SK-N-SH (cell line): Measurements from ENCODE around the gene EPDR1. TPM values are rescaled to one million over a fixed set of nuclear protein-coding genes. Genes with fewer than 3 reads are reported as not detected.

Experiments used
- CTCF ChIA-PET: fragments of 300-600, 350-600 bp; formaldehyde crosslinking; extraction: SDS; loops from one replicate; lab custom pipeline; 2021; lab: Yijun Ruan, JAX
- POLR2A ChIA-PET: fragments of 350-600 bp; sonication (Branson Sonifier 250); formaldehyde crosslinking; extraction: SDS; loops from one replicate; lab custom pipeline; 2020; ENCODE audit warnings: antibody characterized with exemption, inconsistent platforms; lab: Yijun Ruan, JAX
- DNase-seq: peaks from one replicate; pipeline ENCODE4 v3.0.0; 2012
- H2AFZ ChIP-seq: fragments of 200-600 bp; sonication (generic); 2 replicates; pipeline ENCODE4 v1.8.1; 2016; ENCODE audit warnings: antibody characterized with exemption, mild to moderate bottlenecking, low read depth
- H3F3A ChIP-seq: fragments of 200-600 bp; sonication (generic); replicated peaks from 2 replicates; pipeline ENCODE3; 2016; ENCODE audit warnings: antibody characterized with exemption, mild to moderate bottlenecking; ENCODE audit not compliant: insufficient read depth
- H3K27ac ChIP-seq, 2 experiments: fragments of 200-500 bp in 1 of 2; fragments of 200-600 bp in 1 of 2; sonication (Bioruptor generic) in 1 of 2; sonication (generic), shearing (Covaris generic) in 1 of 2; 2 replicates each; pipeline versions ENCODE4 v1.5.1 to v1.6.1; 2014 to 2016; ENCODE audit warnings: low read depth in 2 of 2, inconsistent platforms in 1 of 2, low read length in 1 of 2, mild to moderate bottlenecking in 1 of 2, mixed read lengths in 1 of 2
- H3K27me3 ChIP-seq: fragments of 200-600 bp; sonication (generic), shearing (Covaris generic); 2 replicates; pipeline ENCODE4 v1.6.1; 2016; ENCODE audit warnings: mixed run types; ENCODE audit not compliant: insufficient read depth
- H3K36me3 ChIP-seq, 2 experiments: fragments of 200-500 bp in 1 of 2; fragments of 200-600 bp in 1 of 2; sonication (Bioruptor generic) in 1 of 2; sonication (generic) in 1 of 2; replicated peaks in 1 of 2; 2 replicates each; pipeline versions ENCODE3 to v1.5.1; 2014 to 2016; ENCODE audit warnings: low read length in 1 of 2, mild to moderate bottlenecking in 1 of 2; ENCODE audit not compliant: insufficient read depth in 2 of 2, control insufficient read depth in 1 of 2
- H3K4me1 ChIP-seq, 2 experiments: fragments of 200-500 bp in 1 of 2; fragments of 200-600 bp in 1 of 2; sonication (Bioruptor generic) in 1 of 2; sonication (generic), shearing (Covaris generic) in 1 of 2; 2 replicates each; pipeline versions ENCODE4 v1.5.1 to v1.6.1; 2014 to 2016; ENCODE audit warnings: low read depth in 1 of 2, low read length in 1 of 2, mixed run types in 1 of 2; ENCODE audit not compliant: insufficient read depth in 2 of 2, control insufficient read depth in 1 of 2
- H3K4me2 ChIP-seq: fragments of 200-600 bp; sonication (generic), shearing (Covaris generic); 2 replicates; pipeline ENCODE4 v1.6.1; 2017; ENCODE audit warnings: mixed run types
- H3K4me3 ChIP-seq, 2 experiments: fragments of 200-500 bp in 1 of 2; fragments of 200-600 bp in 1 of 2; sonication (Bioruptor generic) in 1 of 2; sonication (generic), shearing (Covaris generic) in 1 of 2; 2 replicates each; pipeline versions ENCODE4 v1.5.1 to v1.8.1; 2014 to 2016; ENCODE audit warnings: low read depth in 2 of 2, inconsistent platforms in 1 of 2, low read length in 1 of 2, mild to moderate bottlenecking in 1 of 2, mixed read lengths in 1 of 2, moderate library complexity in 1 of 2
- H3K79me2 ChIP-seq: fragments of 200-600 bp; sonication (generic); 2 replicates; pipeline ENCODE4 v1.8.1; 2017; ENCODE audit warnings: mild to moderate bottlenecking; ENCODE audit not compliant: insufficient read depth
- H3K9ac ChIP-seq: fragments of 200-600 bp; sonication (generic); 2 replicates; pipeline ENCODE4 v1.6.1; 2017; ENCODE audit warnings: mixed run types
- H3K9me2 ChIP-seq: fragments of 200-600 bp; sonication (generic); 2 replicates; pipeline ENCODE4 v1.6.1; 2017; ENCODE audit warnings: mixed run types
- H3K9me3 ChIP-seq: fragments of 200-600 bp; sonication (generic); 2 replicates; pipeline ENCODE4 v1.6.1; 2017; ENCODE audit warnings: mixed run types, mild to moderate bottlenecking, moderate library complexity
- H4K20me1 ChIP-seq: fragments of 200-600 bp; sonication (generic); 2 replicates; pipeline ENCODE4 v1.6.1; 2017; ENCODE audit warnings: mild to moderate bottlenecking, mixed run types; ENCODE audit not compliant: insufficient read depth
- CHD2 ChIP-seq: fragments of 150-350 bp; IDR thresholded peaks from 2 replicates; pipeline ENCODE4 v1.6.1; 2018; ENCODE audit warnings: low read length; ENCODE audit not compliant: partially characterized antibody
- ELF1 ChIP-seq: IDR thresholded peaks from 2 replicates; pipeline ENCODE4 v1.4.0; 2012
- EZH2phosphoT487 ChIP-seq: fragments of 200-600 bp; sonication (generic); IDR thresholded peaks from 2 replicates; pipeline ENCODE4 v1.6.1; 2017; ENCODE audit warnings: low read depth, mixed run types, mild to moderate bottlenecking, antibody characterized with exemption, moderate library complexity, borderline replicate concordance
- FOSL2 ChIP-seq: IDR thresholded peaks from 2 replicates; pipeline ENCODE4 v1.4.0; 2012; ENCODE audit warnings: low read depth, mild to moderate bottlenecking, moderate library complexity, borderline replicate concordance
- FOXM1 ChIP-seq: IDR thresholded peaks from 2 replicates; pipeline ENCODE4 v1.4.0; 2012; ENCODE audit warnings: low read depth, mild to moderate bottlenecking
- JUND ChIP-seq: IDR thresholded peaks from 2 replicates; pipeline ENCODE4 v1.4.0; 2012
- MEF2A ChIP-seq: IDR thresholded peaks from 2 replicates; pipeline ENCODE4 v1.4.0; 2012; ENCODE audit warnings: low read depth, borderline replicate concordance
- MXI1 ChIP-seq: IDR thresholded peaks from 2 replicates; pipeline ENCODE4 v1.6.1; 2012; ENCODE audit warnings: mild to moderate bottlenecking, low read depth, low read length, improper control_type of control experiment
- NFIC ChIP-seq: IDR thresholded peaks from 2 replicates; pipeline ENCODE4 v1.4.0; 2012; ENCODE audit warnings: borderline replicate concordance
- POLR2AphosphoS5 ChIP-seq: IDR thresholded peaks from 2 replicates; pipeline ENCODE4 v1.6.1; 2012; ENCODE audit warnings: low read depth, low read length
- RFX5 ChIP-seq: IDR thresholded peaks from 2 replicates; pipeline ENCODE4 v1.6.1; 2012; ENCODE audit warnings: mild to moderate bottlenecking, improper control_type of control experiment, low read length
- SIN3A ChIP-seq: IDR thresholded peaks from 2 replicates; pipeline ENCODE4 v1.6.1; 2012; ENCODE audit warnings: low read depth, mild to moderate bottlenecking, low read length, moderate library complexity, borderline replicate concordance
- SMC3 ChIP-seq: IDR thresholded peaks from 2 replicates; pipeline ENCODE4 v1.6.1; 2012; ENCODE audit warnings: low read depth, low read length, improper control_type of control experiment
- TAF1 ChIP-seq: IDR thresholded peaks from 2 replicates; pipeline ENCODE4 v1.6.1; 2012; ENCODE audit warnings: low read depth, mild to moderate bottlenecking, low read length, moderate library complexity, borderline replicate concordance
- TCF12 ChIP-seq: IDR thresholded peaks from 2 replicates; pipeline ENCODE4 v1.4.0; 2012
- YY1 ChIP-seq: IDR thresholded peaks from 2 replicates; pipeline ENCODE4 v1.4.0; 2012; ENCODE audit warnings: low read depth, mild to moderate bottlenecking
- WGBS: methylation state at CpG from one replicate; pipeline ENCODE4 v1.1.6; 2017; ENCODE audit warnings: low lambda C conversion rate; 5-methylcytosine and 5-hydroxymethylcytosine counted together
- polyA plus RNA-seq, 3 experiments: library from polyadenylated mRNA; depleted of rRNA; stranded (reverse); fragments of >200 nt; gene quantifications; 2 replicates each; pipeline ENCODE4 v1.2.3, GENCODE V29; 2012
- TF ChIP-seq, protein P1 (sequence below): IDR thresholded peaks from 2 replicates; pipeline ENCODE4; 2012
- TF ChIP-seq, protein P2 (sequence below): IDR thresholded peaks from 2 replicates; pipeline ENCODE4 v1.4.0; 2012; ENCODE audit warnings: low read depth, borderline replicate concordance
- TF ChIP-seq, protein P3 (sequence below): fragments of 150-350 bp; IDR thresholded peaks from 2 replicates; pipeline ENCODE4 v1.6.1; 2017; ENCODE audit warnings: antibody characterized with exemption, low read length, low read depth, borderline replicate concordance
- TF ChIP-seq, protein P4 (sequence below): IDR thresholded peaks from 2 replicates; pipeline ENCODE4 v1.4.0; 2012; ENCODE audit warnings: low read depth

Gene EPDR1
- polyA plus RNA-seq, 1 of the 3 experiments (the other 2 are of a cell fraction): 7.4 TPM

DNA sequence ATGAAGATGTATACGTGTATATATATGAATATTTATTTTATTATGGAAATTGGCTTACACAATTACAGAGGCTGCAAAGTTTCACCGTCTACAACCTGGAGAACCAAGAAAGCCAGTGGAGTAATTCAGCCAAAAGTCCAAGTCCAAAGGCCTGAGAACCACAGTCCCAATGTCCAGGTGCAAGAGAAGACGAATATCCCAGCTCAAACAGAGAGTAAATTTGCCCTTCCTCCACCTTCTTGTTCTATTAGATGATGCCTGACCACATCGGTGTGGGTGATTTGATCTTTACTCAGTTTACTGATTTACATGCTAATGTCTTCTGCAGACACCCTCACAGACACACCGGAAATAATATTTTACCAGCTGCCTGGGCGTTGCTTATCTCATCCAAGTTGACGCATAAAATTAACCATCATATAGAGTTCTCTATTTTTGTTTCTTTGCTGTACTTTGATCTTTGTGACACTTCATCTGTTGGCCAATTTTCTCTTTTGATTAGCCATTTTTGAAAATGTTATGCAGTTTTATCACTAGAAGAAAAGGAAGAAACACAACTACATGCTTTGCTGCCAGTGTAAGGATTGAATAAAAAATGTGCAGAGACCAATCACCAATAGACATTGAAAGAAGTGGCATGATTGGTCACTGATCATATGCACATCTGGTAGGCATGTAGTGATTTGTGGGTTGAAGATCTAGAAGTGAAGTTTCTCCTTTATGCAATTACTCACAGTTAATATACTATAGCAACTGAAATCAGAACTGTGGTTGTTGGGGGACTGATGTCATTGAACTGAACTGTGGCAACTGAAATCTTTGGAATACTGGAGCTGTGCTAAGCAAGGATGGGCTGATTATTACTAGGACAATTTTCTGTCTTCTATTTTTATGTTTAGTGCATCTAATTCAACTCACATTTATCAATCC, 68.5 kb downstream of the EPDR1 start:
- Histone ChIP-seq H2AFZ (no peak overlapping the region), H3K79me2 (no peaks in the 10 kb centered on the region), H3K9ac (no peak overlapping the region), H3F3A (no peaks in the 10 kb centered on the region), H3K36me3 (no peaks in the 10 kb centered on the region), H4K20me1 (no peaks in the 10 kb centered on the region), H3K27ac (no peak overlapping the region), H3K4me1 (no peaks in the 10 kb centered on the region), H3K4me3 (no peak overlapping the region), H3K9me2 (no peaks in the 10 kb centered on the region), H3K4me2 (no peak overlapping the region), H3K27me3 (no peaks in the 10 kb centered on the region), H3K9me3 (no peaks in the 10 kb centered on the region; the same call in 1 of the 2 replicates)
- POLR2A ChIA-PET: no interaction called here
- TF ChIP-seq CHD2 (no peak), YY1 (no peak), SMC3 (no peak), POLR2AphosphoS5 (no peak), FOSL2 (no peak), EZH2phosphoT487 (no peak), JUND (no peak)
- TF ChIP-seq, protein P1, sequence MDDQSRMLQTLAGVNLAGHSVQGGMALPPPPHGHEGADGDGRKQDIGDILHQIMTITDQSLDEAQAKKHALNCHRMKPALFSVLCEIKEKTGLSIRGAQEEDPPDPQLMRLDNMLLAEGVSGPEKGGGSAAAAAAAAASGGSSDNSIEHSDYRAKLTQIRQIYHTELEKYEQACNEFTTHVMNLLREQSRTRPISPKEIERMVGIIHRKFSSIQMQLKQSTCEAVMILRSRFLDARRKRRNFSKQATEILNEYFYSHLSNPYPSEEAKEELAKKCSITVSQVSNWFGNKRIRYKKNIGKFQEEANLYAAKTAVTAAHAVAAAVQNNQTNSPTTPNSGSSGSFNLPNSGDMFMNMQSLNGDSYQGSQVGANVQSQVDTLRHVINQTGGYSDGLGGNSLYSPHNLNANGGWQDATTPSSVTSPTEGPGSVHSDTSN: no peak
- TF ChIP-seq, protein P2, sequence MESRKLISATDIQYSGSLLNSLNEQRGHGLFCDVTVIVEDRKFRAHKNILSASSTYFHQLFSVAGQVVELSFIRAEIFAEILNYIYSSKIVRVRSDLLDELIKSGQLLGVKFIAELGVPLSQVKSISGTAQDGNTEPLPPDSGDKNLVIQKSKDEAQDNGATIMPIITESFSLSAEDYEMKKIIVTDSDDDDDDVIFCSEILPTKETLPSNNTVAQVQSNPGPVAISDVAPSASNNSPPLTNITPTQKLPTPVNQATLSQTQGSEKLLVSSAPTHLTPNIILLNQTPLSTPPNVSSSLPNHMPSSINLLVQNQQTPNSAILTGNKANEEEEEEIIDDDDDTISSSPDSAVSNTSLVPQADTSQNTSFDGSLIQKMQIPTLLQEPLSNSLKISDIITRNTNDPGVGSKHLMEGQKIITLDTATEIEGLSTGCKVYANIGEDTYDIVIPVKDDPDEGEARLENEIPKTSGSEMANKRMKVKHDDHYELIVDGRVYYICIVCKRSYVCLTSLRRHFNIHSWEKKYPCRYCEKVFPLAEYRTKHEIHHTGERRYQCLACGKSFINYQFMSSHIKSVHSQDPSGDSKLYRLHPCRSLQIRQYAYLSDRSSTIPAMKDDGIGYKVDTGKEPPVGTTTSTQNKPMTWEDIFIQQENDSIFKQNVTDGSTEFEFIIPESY: no peak
- CTCF ChIA-PET: interaction anchor here (1.0 to 3.2 kb wide), 3 partner anchors 11 to 72 kb away, joined by 3 to 8 read pairs (median 3); partner anchors contain the start of gene SFRP4
- 52% methylated on average over 7 of the region's 7 CpGs for WGBS
- DNase-seq: no peak

DNA sequence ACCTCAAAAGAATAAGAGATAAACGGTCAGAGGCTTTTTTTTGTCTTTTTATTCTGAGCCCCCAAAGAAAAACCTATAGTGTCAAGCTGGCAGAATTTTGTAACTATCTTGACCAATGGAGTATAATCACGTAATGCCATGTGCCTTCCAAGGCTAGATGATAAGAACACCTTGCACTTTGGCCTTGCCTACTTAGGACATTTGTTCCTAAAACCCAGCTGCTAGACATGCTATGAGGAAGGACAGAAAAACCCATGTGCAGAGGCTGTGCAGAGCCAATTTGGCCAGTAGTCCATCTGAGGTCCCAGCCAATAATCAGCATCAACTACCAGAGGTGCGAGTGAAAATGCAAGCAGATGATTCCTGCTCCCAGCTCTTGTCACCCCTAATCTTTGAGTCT, 69.9 kb downstream of the EPDR1 start:
- ChIA-PET CTCF (interaction anchor here (1.5 kb wide), 1 partner anchor 9 kb away, joined by 3 read pairs; no protein-coding TSS in a partner anchor), POLR2A (no interaction called here)
- no peak overlapping the region for H2AFZ ChIP-seq
- DNase-seq: no peak
- H3K4me2 ChIP-seq: no peak overlapping the region
- no peaks in the 10 kb centered on the region for H3K9me2 ChIP-seq
- TF ChIP-seq FOXM1 (no peak), NFIC (no peak), FOSL2 (no peak), SIN3A (no peak), JUND (no peak), TAF1 (no peak), RFX5 (no peak), TCF12 (no peak), EZH2phosphoT487 (no peak), MXI1 (no peak), ELF1 (no peak), MEF2A (no peak), POLR2AphosphoS5 (no peak)
- TF ChIP-seq, protein P3, sequence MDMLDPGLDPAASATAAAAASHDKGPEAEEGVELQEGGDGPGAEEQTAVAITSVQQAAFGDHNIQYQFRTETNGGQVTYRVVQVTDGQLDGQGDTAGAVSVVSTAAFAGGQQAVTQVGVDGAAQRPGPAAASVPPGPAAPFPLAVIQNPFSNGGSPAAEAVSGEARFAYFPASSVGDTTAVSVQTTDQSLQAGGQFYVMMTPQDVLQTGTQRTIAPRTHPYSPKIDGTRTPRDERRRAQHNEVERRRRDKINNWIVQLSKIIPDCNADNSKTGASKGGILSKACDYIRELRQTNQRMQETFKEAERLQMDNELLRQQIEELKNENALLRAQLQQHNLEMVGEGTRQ: no peak
- TF ChIP-seq, protein P4, sequence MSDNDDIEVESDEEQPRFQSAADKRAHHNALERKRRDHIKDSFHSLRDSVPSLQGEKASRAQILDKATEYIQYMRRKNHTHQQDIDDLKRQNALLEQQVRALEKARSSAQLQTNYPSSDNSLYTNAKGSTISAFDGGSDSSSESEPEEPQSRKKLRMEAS: no peak
- no peak overlapping the region for H3K9ac ChIP-seq
- H3K9me3 ChIP-seq: no peaks in the 10 kb centered on the region; the same call in 1 of the 2 replicates
- no peaks in the 10 kb centered on the region for H4K20me1 ChIP-seq
- no peaks in the 10 kb centered on the region for H3F3A ChIP-seq
- no peak overlapping the region for H3K27ac ChIP-seq
- H3K79me2 ChIP-seq: no peaks in the 10 kb centered on the region
- 25% methylated on average over 3 of the region's 3 CpGs for WGBS
- no peaks in the 10 kb centered on the region for H3K4me1 ChIP-seq
- no peak overlapping the region for H3K4me3 ChIP-seq
- no peaks in the 10 kb centered on the region for H3K27me3 ChIP-seq
- H3K36me3 ChIP-seq: no peaks in the 10 kb centered on the region
